ENCODE results near the gene HOXC6.

The HOXC6 gene

GRCh38 chr12:54025499-54026405, 2.5 kb upstream of the HOXC6 start:
- DNase-seq (ENCODE audit: low read depth in 2 of 2, low spot score in 1 of 2) = no peak

GRCh38 chr12:54026640-54027441, 1.4 kb upstream of the HOXC6 start:
- no peak for DNase-seq (ENCODE audit: low read depth in 2 of 2, low spot score in 1 of 2)

- no peak for DNase-seq (ENCODE audit: low read depth in 2 of 2, low spot score in 1 of 2)
These were observed 826 bp upstream of the HOXC6 start for GRCh38 chr12:54027442-54027786.

GRCh38 chr12:54029529-54030441, 1.5 kb downstream of the HOXC6 start:
- DNase-seq (ENCODE audit: low read depth in 2 of 2, low spot score in 1 of 2) = no peak

- no peak for DNase-seq (ENCODE audit: low read depth in 2 of 2, low spot score in 1 of 2)
These were observed 2.2 kb downstream of the HOXC6 start for GRCh38 chr12:54030442-54030801.

GRCh38 chr12:54030889-54031471, 2.7 kb downstream of the HOXC6 start:
- DNase-seq (ENCODE audit: low read depth in 2 of 2, low spot score in 1 of 2) = no peak

- DNase-seq (ENCODE audit: low read depth in 2 of 2, low spot score in 1 of 2) = no peak
These were observed 3.2 kb downstream of the HOXC6 start for GRCh38 chr12:54031480-54031879.

- no peak for DNase-seq (ENCODE audit: low read depth in 2 of 2, low spot score in 1 of 2)
These were observed 3.9 kb downstream of the HOXC6 start for GRCh38 chr12:54032086-54032619.

GRCh38 chr12:54032627-54033100, 4.4 kb downstream of the HOXC6 start, which contains the start of gene HOXC5:
Gene HOXC5 (plus strand): TSS chr12:54033050. CDS start chr12:54033123, 73 bp downstream.
- DNase-seq (ENCODE audit: low read depth in 2 of 2, low spot score in 1 of 2) = peak; percentile 24 to 27

GRCh38 chr12:54033106-54033979, 5.1 kb downstream of the HOXC6 start:
- no peak for DNase-seq (ENCODE audit: low read depth in 2 of 2, low spot score in 1 of 2)

GRCh38 chr12:54033980-54034784, 5.9 kb downstream of the HOXC6 start:
- DNase-seq (ENCODE audit: low read depth in 2 of 2, low spot score in 1 of 2) = no peak

- no peak for DNase-seq (ENCODE audit: low read depth in 2 of 2, low spot score in 1 of 2)
These were observed 6.6 kb downstream of the HOXC6 start for GRCh38 chr12:54034785-54035310.

GRCh38 chr12:54035568-54036264, 7.5 kb downstream of the HOXC6 start:
- no peak for DNase-seq (ENCODE audit: low read depth in 2 of 2, low spot score in 1 of 2)

GRCh38 chr12:54036620-54037359, 8.6 kb downstream of the HOXC6 start:
- no peak for DNase-seq (ENCODE audit: low read depth in 2 of 2, low spot score in 1 of 2)

- no peak for DNase-seq (ENCODE audit: low read depth in 2 of 2, low spot score in 1 of 2)
These were observed 9.4 kb downstream of the HOXC6 start for GRCh38 chr12:54037360-54038283.

- no peak for DNase-seq (ENCODE audit: low read depth in 2 of 2, low spot score in 1 of 2)
These were observed 10.1 kb downstream of the HOXC6 start for GRCh38 chr12:54038284-54038870.

Data from stimulated activated CD8-positive, alpha-beta memory T cell treated with anti-CD3 and anti-CD28 coated beads, Interleukin-4, amount 100 ng/mL, for 4 hours (primary cell).